ENCODE results near the gene PPOX.

DNA sequence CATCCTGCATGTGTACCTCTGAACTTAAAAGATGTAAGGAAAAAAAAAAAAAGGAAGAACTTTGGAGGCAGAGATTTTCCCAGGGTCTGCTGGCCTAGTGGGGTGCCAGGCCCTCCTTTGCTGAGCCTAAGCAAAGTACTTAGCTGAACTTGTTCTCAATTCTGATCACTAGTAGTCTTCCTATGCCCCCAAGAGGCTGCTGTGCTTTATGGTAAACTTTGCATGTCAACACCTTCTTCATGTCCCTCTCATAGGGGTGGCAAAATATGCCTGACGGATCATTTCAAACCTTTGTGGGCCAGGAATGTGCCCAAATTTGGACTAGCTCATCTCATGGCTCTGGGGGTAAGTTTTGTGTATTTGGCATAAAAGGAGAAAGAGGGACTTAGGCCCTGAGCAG is 8.4 kb upstream of the PPOX start:
- TF ChIP-seq, protein P1, sequence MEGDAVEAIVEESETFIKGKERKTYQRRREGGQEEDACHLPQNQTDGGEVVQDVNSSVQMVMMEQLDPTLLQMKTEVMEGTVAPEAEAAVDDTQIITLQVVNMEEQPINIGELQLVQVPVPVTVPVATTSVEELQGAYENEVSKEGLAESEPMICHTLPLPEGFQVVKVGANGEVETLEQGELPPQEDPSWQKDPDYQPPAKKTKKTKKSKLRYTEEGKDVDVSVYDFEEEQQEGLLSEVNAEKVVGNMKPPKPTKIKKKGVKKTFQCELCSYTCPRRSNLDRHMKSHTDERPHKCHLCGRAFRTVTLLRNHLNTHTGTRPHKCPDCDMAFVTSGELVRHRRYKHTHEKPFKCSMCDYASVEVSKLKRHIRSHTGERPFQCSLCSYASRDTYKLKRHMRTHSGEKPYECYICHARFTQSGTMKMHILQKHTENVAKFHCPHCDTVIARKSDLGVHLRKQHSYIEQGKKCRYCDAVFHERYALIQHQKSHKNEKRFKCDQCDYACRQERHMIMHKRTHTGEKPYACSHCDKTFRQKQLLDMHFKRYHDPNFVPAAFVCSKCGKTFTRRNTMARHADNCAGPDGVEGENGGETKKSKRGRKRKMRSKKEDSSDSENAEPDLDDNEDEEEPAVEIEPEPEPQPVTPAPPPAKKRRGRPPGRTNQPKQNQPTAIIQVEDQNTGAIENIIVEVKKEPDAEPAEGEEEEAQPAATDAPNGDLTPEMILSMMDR (IDR thresholded peaks at IDR 0.05): no peak
- TF ChIP-seq POLR2A (IDR thresholded peaks at IDR 0.05) (no peak), EP300 (IDR thresholded peaks at IDR 0.05) (no peak)

All from ovary (tissue), 3 donors.